ENCODE results near the gene MEGF9.

The MEGF9 gene

GRCh38 chr9:120627073-120627472 lies 87.2 kb downstream of the MEGF9 start:
- H3K4me3 ChIP-seq (ENCODE audit: low read depth, low read length) = no peak overlapping the region
- TF ChIP-seq, protein P1, sequence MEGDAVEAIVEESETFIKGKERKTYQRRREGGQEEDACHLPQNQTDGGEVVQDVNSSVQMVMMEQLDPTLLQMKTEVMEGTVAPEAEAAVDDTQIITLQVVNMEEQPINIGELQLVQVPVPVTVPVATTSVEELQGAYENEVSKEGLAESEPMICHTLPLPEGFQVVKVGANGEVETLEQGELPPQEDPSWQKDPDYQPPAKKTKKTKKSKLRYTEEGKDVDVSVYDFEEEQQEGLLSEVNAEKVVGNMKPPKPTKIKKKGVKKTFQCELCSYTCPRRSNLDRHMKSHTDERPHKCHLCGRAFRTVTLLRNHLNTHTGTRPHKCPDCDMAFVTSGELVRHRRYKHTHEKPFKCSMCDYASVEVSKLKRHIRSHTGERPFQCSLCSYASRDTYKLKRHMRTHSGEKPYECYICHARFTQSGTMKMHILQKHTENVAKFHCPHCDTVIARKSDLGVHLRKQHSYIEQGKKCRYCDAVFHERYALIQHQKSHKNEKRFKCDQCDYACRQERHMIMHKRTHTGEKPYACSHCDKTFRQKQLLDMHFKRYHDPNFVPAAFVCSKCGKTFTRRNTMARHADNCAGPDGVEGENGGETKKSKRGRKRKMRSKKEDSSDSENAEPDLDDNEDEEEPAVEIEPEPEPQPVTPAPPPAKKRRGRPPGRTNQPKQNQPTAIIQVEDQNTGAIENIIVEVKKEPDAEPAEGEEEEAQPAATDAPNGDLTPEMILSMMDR (IDR thresholded peaks at IDR 0.05; ENCODE audit: borderline replicate concordance, insufficient read depth, low read depth, low read length) = no peak

DNA sequence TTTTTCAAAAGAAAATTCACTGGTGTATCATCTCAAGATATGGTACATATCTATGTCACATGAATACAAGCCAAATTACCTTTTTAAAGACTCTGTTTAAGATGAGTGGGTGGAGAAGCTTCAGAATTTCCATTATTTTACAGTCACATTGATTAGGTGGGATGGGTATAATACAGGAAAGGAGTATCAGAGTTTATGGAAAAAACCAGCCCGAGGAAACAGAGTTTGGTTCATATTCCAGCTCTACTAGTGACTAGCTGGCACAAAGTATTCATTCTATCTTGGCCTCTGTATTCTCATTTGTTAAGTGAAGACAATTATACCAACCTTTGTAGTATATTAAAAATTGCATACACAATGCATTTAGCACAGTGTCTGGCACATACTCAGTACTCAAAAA lies 87.8 kb downstream of the MEGF9 start:
- no peak overlapping the region for H3K4me3 ChIP-seq (ENCODE audit: low read depth, low read length)
- TF ChIP-seq, protein P1 (IDR thresholded peaks at IDR 0.05; ENCODE audit: borderline replicate concordance, insufficient read depth, low read depth, low read length) = no peak

GRCh38 chr9:120625222-120625621 lies 89.0 kb downstream of the MEGF9 start:
- H3K4me3 ChIP-seq (ENCODE audit: low read depth, low read length) = no peak overlapping the region
- TF ChIP-seq, protein P1 (IDR thresholded peaks at IDR 0.05; ENCODE audit: borderline replicate concordance, insufficient read depth, low read depth, low read length) = no peak

GRCh38 chr9:120622790-120623189 lies 91.5 kb downstream of the MEGF9 start:
- H3K4me3 ChIP-seq (ENCODE audit: low read depth, low read length) = no peak overlapping the region
- TF ChIP-seq, protein P1 (IDR thresholded peaks at IDR 0.05; ENCODE audit: borderline replicate concordance, insufficient read depth, low read depth, low read length) = no peak

GRCh38 chr9:120621941-120622340 lies 92.3 kb downstream of the MEGF9 start:
- TF ChIP-seq, protein P1 (IDR thresholded peaks at IDR 0.05; ENCODE audit: borderline replicate concordance, insufficient read depth, low read depth, low read length) = no peak
- H3K4me3 ChIP-seq (ENCODE audit: low read depth, low read length) = no peak overlapping the region

DNA sequence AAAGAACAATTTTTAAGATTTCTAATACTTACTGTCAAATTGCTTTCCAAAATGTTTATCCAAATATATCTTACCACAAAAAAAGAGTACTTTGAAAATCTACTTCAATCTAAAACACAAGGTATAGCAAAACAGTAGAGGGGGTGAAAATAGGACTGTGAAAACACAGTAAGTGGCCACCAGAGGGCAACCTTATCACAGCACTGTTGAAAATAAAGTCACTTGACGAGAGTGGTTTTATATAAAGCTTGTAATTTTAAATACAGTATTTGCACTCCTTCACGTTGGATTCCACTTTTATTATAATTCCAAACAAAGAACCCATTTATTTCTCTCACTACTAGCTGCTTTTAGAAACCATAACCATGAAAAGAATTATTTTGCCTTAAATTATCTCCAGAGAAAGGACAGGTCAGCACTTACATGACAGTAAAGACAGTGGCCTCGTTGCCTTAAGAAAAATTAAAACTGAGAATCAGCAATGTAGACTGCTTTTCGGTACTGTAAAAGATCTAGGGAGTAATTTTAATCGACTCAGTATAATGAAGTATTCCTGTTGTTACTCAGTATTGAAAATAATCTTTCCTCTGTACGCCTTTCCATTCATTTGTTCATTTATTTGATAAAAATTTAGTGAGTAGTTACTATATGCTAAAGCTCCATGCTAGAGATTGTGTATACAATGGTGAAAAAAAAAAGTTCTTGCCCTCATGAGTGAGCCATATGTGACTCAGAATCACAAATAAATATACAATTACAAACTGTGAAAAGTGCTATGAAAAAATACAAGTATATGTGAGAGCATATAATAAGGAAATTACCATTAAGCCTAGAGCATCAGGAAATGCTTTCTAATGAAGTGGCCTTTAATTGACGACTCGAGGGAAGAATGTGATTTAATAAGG lies 94.3 kb downstream of the MEGF9 start:
- H3K4me3 ChIP-seq (ENCODE audit: low read depth, low read length) = no peak overlapping the region
- TF ChIP-seq, protein P1 (IDR thresholded peaks at IDR 0.05; ENCODE audit: borderline replicate concordance, insufficient read depth, low read depth, low read length) = peak; percentile 57; the same call in 1 of the 2 replicates

Data from GM12875 (cell line).